WTC11 (cell line): Measurements from ENCODE around the gene KSR1. TPM values are rescaled to one million over a fixed set of nuclear protein-coding genes. Genes with fewer than 3 reads are reported as not detected.

Source experiments
- ATAC-seq: fragments of 200-7000 bp; cut with Tn5 transposase; 2 replicates; pipeline ENCODE4 v1.10.0; 2021; ENCODE audit warnings: mild to moderate bottlenecking, moderate library complexity
- CTCF ChIA-PET: fragments of 300-600 bp; sonication (Branson Sonifier 250); formaldehyde crosslinking; loops from one replicate; lab custom pipeline; 2021; ENCODE audit warnings: antibody characterized with exemption; lab: Charles Lee
- POLR2A ChIA-PET: fragments of 350-600 bp; sonication (Branson Sonifier 250); formaldehyde crosslinking; loops from one replicate; lab custom pipeline; 2021; ENCODE audit warnings: antibody characterized with exemption; lab: Charles Lee
- DNase-seq: peaks from one replicate; pipeline ENCODE4 v3.0.0; 2021; ENCODE audit warnings: low spot score
- H3K27ac Mint-ChIP-seq: 2 replicates; pipeline ENCODE4 v1.8.0; 2021; ENCODE audit warnings: mixed read lengths
- H3K27me3 Mint-ChIP-seq: 2 replicates; pipeline ENCODE4 v1.8.0; 2021; ENCODE audit warnings: low read depth, mild to moderate bottlenecking, moderate library complexity, mixed read lengths
- H3K36me3 Mint-ChIP-seq: 2 replicates; pipeline ENCODE4 v1.8.0; 2021; ENCODE audit warnings: mixed read lengths
- H3K4me1 Mint-ChIP-seq: 2 replicates; pipeline ENCODE4 v1.8.0; 2022; ENCODE audit warnings: mixed read lengths
- H3K4me3 Mint-ChIP-seq: 2 replicates; pipeline ENCODE4 v1.8.0; 2021; ENCODE audit warnings: mild to moderate bottlenecking, moderate library complexity, mixed read lengths
- H3K9me3 Mint-ChIP-seq: 2 replicates; pipeline ENCODE4 v1.8.0; 2021; ENCODE audit warnings: mixed read lengths
- ELF4 ChIP-seq: sonication (generic); formaldehyde crosslinking; IDR thresholded peaks from 2 replicates; pipeline ENCODE4 v1.8.1; 2022; ENCODE audit warnings: low read depth, mild to moderate bottlenecking, moderate library complexity, missing genetic modification reagents
- EMX1 ChIP-seq: fragments of 250-450 bp; sonication (Bioruptor Pico); IDR thresholded peaks from 2 replicates; pipeline ENCODE4 v1.8.0; 2021; ENCODE audit warnings: mild to moderate bottlenecking
- FOXP4 ChIP-seq: sonication (generic); formaldehyde crosslinking; IDR thresholded peaks from 2 replicates; pipeline ENCODE4 v1.8.0; 2022; ENCODE audit warnings: mild to moderate bottlenecking, missing genetic modification reagents
- GABPB1 ChIP-seq: sonication (generic); formaldehyde crosslinking; IDR thresholded peaks from 2 replicates; pipeline ENCODE4 v1.8.1; 2023; ENCODE audit warnings: mild to moderate bottlenecking, missing genetic modification reagents
- MYBL2 ChIP-seq: sonication (generic); formaldehyde crosslinking; IDR thresholded peaks from 2 replicates; pipeline ENCODE4 v1.8.1; 2023; ENCODE audit warnings: mild to moderate bottlenecking, moderate library complexity, missing genetic modification reagents
- NR2C2 ChIP-seq: sonication (generic); formaldehyde crosslinking; IDR thresholded peaks from 2 replicates; pipeline ENCODE4 v1.8.0; 2022; ENCODE audit warnings: mild to moderate bottlenecking, missing genetic modification reagents
- OVOL2 ChIP-seq: fragments of 250-450 bp; sonication (Bioruptor Pico); IDR thresholded peaks from 2 replicates; pipeline ENCODE4 v1.9.0; 2021; ENCODE audit warnings: mild to moderate bottlenecking, borderline replicate concordance
- SMAD3 ChIP-seq: sonication (generic); formaldehyde crosslinking; IDR thresholded peaks from 2 replicates; pipeline ENCODE4 v1.8.0; 2022; ENCODE audit warnings: missing genetic modification reagents, mild to moderate bottlenecking, borderline replicate concordance
- ZNF263 ChIP-seq: sonication (generic); formaldehyde crosslinking; IDR thresholded peaks from 2 replicates; pipeline ENCODE4 v1.8.1; 2022; ENCODE audit warnings: low read depth, mild to moderate bottlenecking, moderate library complexity, missing genetic modification reagents
- ZNF416 ChIP-seq: fragments of 250-450 bp; sonication (Bioruptor Pico); IDR thresholded peaks from 2 replicates; pipeline ENCODE4 v1.9.0; 2021; ENCODE audit warnings: mild to moderate bottlenecking, inconsistent platforms
- ZNF512 ChIP-seq: sonication (generic); formaldehyde crosslinking; IDR thresholded peaks from 2 replicates; pipeline ENCODE4 v1.8.1; 2022; ENCODE audit warnings: missing genetic modification reagents, borderline replicate concordance
- ZNF671 ChIP-seq: fragments of 250-450 bp; sonication (Bioruptor Pico); IDR thresholded peaks from 2 replicates; pipeline ENCODE4 v1.8.0; 2021; ENCODE audit warnings: mild to moderate bottlenecking
- total RNA-seq: library from RNA; stranded (reverse); gene quantifications from 3 replicates; pipeline ENCODE4 v1.2.3, GENCODE V29; 2021
- TF ChIP-seq, protein P1 (sequence below): sonication (generic); formaldehyde crosslinking; IDR thresholded peaks from 2 replicates; pipeline ENCODE4 v1.8.1; 2023; ENCODE audit warnings: mild to moderate bottlenecking, missing genetic modification reagents
- TF ChIP-seq, protein P2 (sequence below): sonication (generic); formaldehyde crosslinking; IDR thresholded peaks from 2 replicates; pipeline ENCODE4 v1.8.1; 2022; ENCODE audit warnings: mild to moderate bottlenecking, moderate library complexity, missing genetic modification reagents
- TF ChIP-seq, protein P3 (sequence below): fragments of 250-450 bp; sonication (Bioruptor Pico); IDR thresholded peaks from 2 replicates; pipeline ENCODE4 v1.8.0; 2021; ENCODE audit warnings: mild to moderate bottlenecking
- TF ChIP-seq, protein P4 (sequence below): fragments of 250-450 bp; sonication (Bioruptor Pico); IDR thresholded peaks from 2 replicates; pipeline ENCODE4 v1.9.0; 2021; ENCODE audit warnings: mild to moderate bottlenecking
- TF ChIP-seq, protein P5 (sequence below): sonication (generic); formaldehyde crosslinking; IDR thresholded peaks from 2 replicates; pipeline ENCODE4 v1.8.1; 2022; ENCODE audit warnings: low read depth, mild to moderate bottlenecking, moderate library complexity, missing genetic modification reagents, borderline replicate concordance
- TF ChIP-seq, protein P6 (sequence below): sonication (generic); formaldehyde crosslinking; IDR thresholded peaks from 2 replicates; pipeline ENCODE4 v1.8.1; 2023; ENCODE audit warnings: mild to moderate bottlenecking, missing genetic modification reagents
- TF ChIP-seq, protein P7 (sequence below): fragments of 250-450 bp; sonication (Bioruptor Pico); IDR thresholded peaks from 2 replicates; pipeline ENCODE4 v1.9.0; 2021; ENCODE audit warnings: mild to moderate bottlenecking, borderline replicate concordance

KSR1 gene
- total RNA-seq, 1 experiment from 2014 or later: 45.5 TPM

GRCh38 chr17:27423651-27424050 lies 32.6 kb upstream of the KSR1 start (continued):
- TF ChIP-seq, protein P1, sequence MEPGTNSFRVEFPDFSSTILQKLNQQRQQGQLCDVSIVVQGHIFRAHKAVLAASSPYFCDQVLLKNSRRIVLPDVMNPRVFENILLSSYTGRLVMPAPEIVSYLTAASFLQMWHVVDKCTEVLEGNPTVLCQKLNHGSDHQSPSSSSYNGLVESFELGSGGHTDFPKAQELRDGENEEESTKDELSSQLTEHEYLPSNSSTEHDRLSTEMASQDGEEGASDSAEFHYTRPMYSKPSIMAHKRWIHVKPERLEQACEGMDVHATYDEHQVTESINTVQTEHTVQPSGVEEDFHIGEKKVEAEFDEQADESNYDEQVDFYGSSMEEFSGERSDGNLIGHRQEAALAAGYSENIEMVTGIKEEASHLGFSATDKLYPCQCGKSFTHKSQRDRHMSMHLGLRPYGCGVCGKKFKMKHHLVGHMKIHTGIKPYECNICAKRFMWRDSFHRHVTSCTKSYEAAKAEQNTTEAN: no peak
- TF ChIP-seq SMAD3 (no peak), MYBL2 (CRISPR knock-in tag) (no peak), ZNF416 (CRISPR knock-in tag) (no peak), FOXP4 (CRISPR knock-in tag) (no peak), NR2C2 (CRISPR knock-in tag) (no peak), ELF4 (CRISPR knock-in tag) (no peak), ZNF512 (CRISPR knock-in tag) (no peak), ZNF671 (CRISPR knock-in tag) (no peak), GABPB1 (no peak)
- TF ChIP-seq, protein P2, sequence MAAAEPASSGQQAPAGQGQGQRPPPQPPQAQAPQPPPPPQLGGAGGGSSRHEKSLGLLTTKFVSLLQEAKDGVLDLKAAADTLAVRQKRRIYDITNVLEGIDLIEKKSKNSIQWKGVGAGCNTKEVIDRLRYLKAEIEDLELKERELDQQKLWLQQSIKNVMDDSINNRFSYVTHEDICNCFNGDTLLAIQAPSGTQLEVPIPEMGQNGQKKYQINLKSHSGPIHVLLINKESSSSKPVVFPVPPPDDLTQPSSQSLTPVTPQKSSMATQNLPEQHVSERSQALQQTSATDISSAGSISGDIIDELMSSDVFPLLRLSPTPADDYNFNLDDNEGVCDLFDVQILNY (CRISPR knock-in tag): no peak
- TF ChIP-seq, protein P3, sequence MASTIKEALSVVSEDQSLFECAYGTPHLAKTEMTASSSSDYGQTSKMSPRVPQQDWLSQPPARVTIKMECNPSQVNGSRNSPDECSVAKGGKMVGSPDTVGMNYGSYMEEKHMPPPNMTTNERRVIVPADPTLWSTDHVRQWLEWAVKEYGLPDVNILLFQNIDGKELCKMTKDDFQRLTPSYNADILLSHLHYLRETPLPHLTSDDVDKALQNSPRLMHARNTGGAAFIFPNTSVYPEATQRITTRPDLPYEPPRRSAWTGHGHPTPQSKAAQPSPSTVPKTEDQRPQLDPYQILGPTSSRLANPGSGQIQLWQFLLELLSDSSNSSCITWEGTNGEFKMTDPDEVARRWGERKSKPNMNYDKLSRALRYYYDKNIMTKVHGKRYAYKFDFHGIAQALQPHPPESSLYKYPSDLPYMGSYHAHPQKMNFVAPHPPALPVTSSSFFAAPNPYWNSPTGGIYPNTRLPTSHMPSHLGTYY (CRISPR knock-in tag): no peak
- TF ChIP-seq, protein P4, sequence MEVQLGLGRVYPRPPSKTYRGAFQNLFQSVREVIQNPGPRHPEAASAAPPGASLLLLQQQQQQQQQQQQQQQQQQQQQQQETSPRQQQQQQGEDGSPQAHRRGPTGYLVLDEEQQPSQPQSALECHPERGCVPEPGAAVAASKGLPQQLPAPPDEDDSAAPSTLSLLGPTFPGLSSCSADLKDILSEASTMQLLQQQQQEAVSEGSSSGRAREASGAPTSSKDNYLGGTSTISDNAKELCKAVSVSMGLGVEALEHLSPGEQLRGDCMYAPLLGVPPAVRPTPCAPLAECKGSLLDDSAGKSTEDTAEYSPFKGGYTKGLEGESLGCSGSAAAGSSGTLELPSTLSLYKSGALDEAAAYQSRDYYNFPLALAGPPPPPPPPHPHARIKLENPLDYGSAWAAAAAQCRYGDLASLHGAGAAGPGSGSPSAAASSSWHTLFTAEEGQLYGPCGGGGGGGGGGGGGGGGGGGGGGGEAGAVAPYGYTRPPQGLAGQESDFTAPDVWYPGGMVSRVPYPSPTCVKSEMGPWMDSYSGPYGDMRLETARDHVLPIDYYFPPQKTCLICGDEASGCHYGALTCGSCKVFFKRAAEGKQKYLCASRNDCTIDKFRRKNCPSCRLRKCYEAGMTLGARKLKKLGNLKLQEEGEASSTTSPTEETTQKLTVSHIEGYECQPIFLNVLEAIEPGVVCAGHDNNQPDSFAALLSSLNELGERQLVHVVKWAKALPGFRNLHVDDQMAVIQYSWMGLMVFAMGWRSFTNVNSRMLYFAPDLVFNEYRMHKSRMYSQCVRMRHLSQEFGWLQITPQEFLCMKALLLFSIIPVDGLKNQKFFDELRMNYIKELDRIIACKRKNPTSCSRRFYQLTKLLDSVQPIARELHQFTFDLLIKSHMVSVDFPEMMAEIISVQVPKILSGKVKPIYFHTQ (CRISPR knock-in tag): no peak
- TF ChIP-seq, all 79 proteins: peak for 0

DNA sequence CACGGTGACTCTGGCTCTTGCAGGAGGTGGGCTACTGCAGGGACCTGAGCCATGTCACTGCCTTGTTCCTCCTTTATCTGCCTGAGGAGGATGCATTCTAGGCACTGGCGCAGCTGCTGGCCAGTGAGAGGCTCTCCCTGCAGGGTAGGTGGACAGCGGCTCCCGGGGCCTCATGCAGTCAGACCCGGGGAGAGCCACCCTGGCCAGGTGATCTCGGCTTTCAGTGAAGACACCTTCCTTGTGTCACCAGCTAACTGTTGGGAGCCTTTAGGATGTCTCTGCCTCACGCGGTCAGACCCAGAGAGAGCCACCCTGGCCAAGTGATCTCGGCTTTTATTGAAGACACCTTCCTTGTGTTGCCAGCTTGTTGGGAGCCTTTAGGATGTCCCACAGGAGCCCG lies 31.7 kb upstream of the KSR1 start:
- ChIA-PET POLR2A (no interaction called here), CTCF (interaction anchor here (1.5 kb wide), 1 partner anchor 16 kb away, joined by 3 read pairs; no protein-coding TSS in a partner anchor)
- Mint-ChIP-seq H3K9me3 (peaks cover 5% of the 10 kb centered on the region), H3K27me3 (no peaks in the 10 kb centered on the region), H3K36me3 (no peaks in the 10 kb centered on the region), H3K27ac (no peak overlapping the region), H3K4me3 (no peak overlapping the region), H3K4me1 (no peaks in the 10 kb centered on the region)
- ATAC-seq (no peak), DNase-seq (no peak)
- TF ChIP-seq, protein P5, sequence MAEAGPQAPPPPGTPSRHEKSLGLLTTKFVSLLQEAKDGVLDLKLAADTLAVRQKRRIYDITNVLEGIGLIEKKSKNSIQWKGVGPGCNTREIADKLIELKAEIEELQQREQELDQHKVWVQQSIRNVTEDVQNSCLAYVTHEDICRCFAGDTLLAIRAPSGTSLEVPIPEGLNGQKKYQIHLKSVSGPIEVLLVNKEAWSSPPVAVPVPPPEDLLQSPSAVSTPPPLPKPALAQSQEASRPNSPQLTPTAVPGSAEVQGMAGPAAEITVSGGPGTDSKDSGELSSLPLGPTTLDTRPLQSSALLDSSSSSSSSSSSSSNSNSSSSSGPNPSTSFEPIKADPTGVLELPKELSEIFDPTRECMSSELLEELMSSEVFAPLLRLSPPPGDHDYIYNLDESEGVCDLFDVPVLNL (CRISPR knock-in tag): no peak
- TF ChIP-seq, protein P6, sequence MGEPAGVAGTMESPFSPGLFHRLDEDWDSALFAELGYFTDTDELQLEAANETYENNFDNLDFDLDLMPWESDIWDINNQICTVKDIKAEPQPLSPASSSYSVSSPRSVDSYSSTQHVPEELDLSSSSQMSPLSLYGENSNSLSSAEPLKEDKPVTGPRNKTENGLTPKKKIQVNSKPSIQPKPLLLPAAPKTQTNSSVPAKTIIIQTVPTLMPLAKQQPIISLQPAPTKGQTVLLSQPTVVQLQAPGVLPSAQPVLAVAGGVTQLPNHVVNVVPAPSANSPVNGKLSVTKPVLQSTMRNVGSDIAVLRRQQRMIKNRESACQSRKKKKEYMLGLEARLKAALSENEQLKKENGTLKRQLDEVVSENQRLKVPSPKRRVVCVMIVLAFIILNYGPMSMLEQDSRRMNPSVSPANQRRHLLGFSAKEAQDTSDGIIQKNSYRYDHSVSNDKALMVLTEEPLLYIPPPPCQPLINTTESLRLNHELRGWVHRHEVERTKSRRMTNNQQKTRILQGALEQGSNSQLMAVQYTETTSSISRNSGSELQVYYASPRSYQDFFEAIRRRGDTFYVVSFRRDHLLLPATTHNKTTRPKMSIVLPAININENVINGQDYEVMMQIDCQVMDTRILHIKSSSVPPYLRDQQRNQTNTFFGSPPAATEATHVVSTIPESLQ (CRISPR knock-in tag): no peak
- TF ChIP-seq ZNF263 (CRISPR knock-in tag) (no peak), OVOL2 (CRISPR knock-in tag) (no peak), ZNF416 (CRISPR knock-in tag) (no peak), EMX1 (CRISPR knock-in tag) (no peak)
- TF ChIP-seq, protein P7, sequence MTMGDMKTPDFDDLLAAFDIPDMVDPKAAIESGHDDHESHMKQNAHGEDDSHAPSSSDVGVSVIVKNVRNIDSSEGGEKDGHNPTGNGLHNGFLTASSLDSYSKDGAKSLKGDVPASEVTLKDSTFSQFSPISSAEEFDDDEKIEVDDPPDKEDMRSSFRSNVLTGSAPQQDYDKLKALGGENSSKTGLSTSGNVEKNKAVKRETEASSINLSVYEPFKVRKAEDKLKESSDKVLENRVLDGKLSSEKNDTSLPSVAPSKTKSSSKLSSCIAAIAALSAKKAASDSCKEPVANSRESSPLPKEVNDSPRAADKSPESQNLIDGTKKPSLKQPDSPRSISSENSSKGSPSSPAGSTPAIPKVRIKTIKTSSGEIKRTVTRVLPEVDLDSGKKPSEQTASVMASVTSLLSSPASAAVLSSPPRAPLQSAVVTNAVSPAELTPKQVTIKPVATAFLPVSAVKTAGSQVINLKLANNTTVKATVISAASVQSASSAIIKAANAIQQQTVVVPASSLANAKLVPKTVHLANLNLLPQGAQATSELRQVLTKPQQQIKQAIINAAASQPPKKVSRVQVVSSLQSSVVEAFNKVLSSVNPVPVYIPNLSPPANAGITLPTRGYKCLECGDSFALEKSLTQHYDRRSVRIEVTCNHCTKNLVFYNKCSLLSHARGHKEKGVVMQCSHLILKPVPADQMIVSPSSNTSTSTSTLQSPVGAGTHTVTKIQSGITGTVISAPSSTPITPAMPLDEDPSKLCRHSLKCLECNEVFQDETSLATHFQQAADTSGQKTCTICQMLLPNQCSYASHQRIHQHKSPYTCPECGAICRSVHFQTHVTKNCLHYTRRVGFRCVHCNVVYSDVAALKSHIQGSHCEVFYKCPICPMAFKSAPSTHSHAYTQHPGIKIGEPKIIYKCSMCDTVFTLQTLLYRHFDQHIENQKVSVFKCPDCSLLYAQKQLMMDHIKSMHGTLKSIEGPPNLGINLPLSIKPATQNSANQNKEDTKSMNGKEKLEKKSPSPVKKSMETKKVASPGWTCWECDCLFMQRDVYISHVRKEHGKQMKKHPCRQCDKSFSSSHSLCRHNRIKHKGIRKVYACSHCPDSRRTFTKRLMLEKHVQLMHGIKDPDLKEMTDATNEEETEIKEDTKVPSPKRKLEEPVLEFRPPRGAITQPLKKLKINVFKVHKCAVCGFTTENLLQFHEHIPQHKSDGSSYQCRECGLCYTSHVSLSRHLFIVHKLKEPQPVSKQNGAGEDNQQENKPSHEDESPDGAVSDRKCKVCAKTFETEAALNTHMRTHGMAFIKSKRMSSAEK (CRISPR knock-in tag): no peak
